HepG2 (cell line): ENCODE data around the gene KIF19. TPM values are rescaled to one million over a fixed set of nuclear protein-coding genes. Genes with fewer than 3 reads are reported as not detected.
A peak's percentile ranks its signal among the peaks of the same experiment; 100 is the strongest.

ENCODE experiments used
- ATAC-seq: fragments of 200-7000 bp; cut with Tn5 transposase; 3 replicates; pipeline ENCODE4 v1.9.1; 2020; ENCODE audit warnings: mild to moderate bottlenecking, moderate library complexity
- BruUV-seq: library from RNA; stranded (reverse); fragments of 400-500 nt; replicated peaks from 2 replicates; lab custom pipeline; 2021; lab: Mats Ljungman, UMichigan
- CTCF ChIA-PET: fragments of 300-600 bp; formaldehyde crosslinking; extraction: SDS; loops from one replicate; lab custom pipeline; 2021; ENCODE audit warnings: low total read pairs, inconsistent platforms, low intra/inter-chr PET ratio; lab: Yijun Ruan, JAX
- POLR2A ChIA-PET: fragments of 350-600 bp; sonication (Branson Sonifier 250); formaldehyde crosslinking; loops from one replicate; lab custom pipeline; 2020; ENCODE audit warnings: antibody characterized with exemption, inconsistent platforms; lab: Yijun Ruan, JAX
- DNase-seq: peaks from one replicate; pipeline ENCODE4 v3.0.0-alpha.2; 2015; ENCODE audit warnings: low spot score
- FAIRE-seq: peaks from 3 replicates; lab custom pipeline; 2011; peaks lifted over from hg19 to GRCh38; lab: Jason Lieb, UNC
- H2AFZ ChIP-seq: one replicate; pipeline ENCODE4 v1.6.1; 2011; ENCODE audit warnings: low read length, inconsistent platforms
- H3K27ac ChIP-seq: fragments of 300-600 bp; 3 replicates; pipeline ENCODE4 v1.8.0; 2011; ENCODE audit warnings: mixed run types, mild to moderate bottlenecking, mixed read lengths, low read length, inconsistent platforms; ENCODE audit not compliant: insufficient read depth; ENCODE audit errors: extremely low read length
- H3K27me3 ChIP-seq, 2 experiments: fragments of 200-600 bp in 1 of 2; 2 replicates in 1 of 2; 3 replicates in 1 of 2; pipeline versions ENCODE4 v1.6.0 to v1.8.0; 2011; ENCODE audit warnings: low read length in 2 of 2, mild to moderate bottlenecking in 2 of 2, moderate library complexity in 2 of 2, inconsistent platforms in 1 of 2; ENCODE audit not compliant: insufficient read depth in 2 of 2, control insufficient read depth in 1 of 2
- H3K36me3 ChIP-seq, 2 experiments: fragments of 200-600 bp in 1 of 2; replicated peaks in 1 of 2; 2 replicates in 1 of 2; 3 replicates in 1 of 2; pipeline versions ENCODE4 v1.5.1 to v1.8.0; 2011; ENCODE audit warnings: low read length in 2 of 2, inconsistent platforms in 1 of 2; ENCODE audit not compliant: insufficient read depth in 2 of 2, control insufficient read depth in 1 of 2
- H3K4me1 ChIP-seq: 2 replicates; pipeline ENCODE4 v1.5.1; 2012; ENCODE audit warnings: low read length, inconsistent platforms; ENCODE audit not compliant: insufficient read depth
- H3K4me2 ChIP-seq: 2 replicates; pipeline ENCODE4 v1.6.0; 2011; ENCODE audit warnings: low read depth, low read length, inconsistent platforms
- H3K4me3 ChIP-seq, 3 experiments: fragments of 200-600 bp in 1 of 3; sonication (generic), shearing (Covaris generic) in 1 of 3; replicated peaks in 1 of 3; 2 replicates each; pipeline ENCODE4 v1.5.1; 2011 to 2016; ENCODE audit warnings: low read length in 3 of 3, inconsistent platforms in 2 of 3, low read depth in 2 of 3, mild to moderate bottlenecking in 2 of 3, control low read depth in 1 of 3, mixed read lengths in 1 of 3; ENCODE audit not compliant: insufficient read depth in 1 of 3
- H3K79me2 ChIP-seq: one replicate; pipeline ENCODE4 v1.6.1; 2011; ENCODE audit warnings: low read length, inconsistent platforms; ENCODE audit not compliant: insufficient read depth
- H3K9ac ChIP-seq: 2 replicates; pipeline ENCODE4 v1.6.0; 2011; ENCODE audit warnings: mild to moderate bottlenecking, low read depth, low read length, inconsistent platforms; ENCODE audit not compliant: insufficient read depth
- H3K9me3 ChIP-seq: 2 replicates; pipeline ENCODE4 v1.5.1; 2012; ENCODE audit warnings: mild to moderate bottlenecking, low read length
- H4K20me1 ChIP-seq: 2 replicates; pipeline ENCODE4 v1.6.0; 2011; ENCODE audit warnings: inconsistent platforms, mild to moderate bottlenecking, low read length, moderate library complexity; ENCODE audit not compliant: insufficient read depth
- ARNTL ChIP-seq: sonication (generic); formaldehyde crosslinking; IDR thresholded peaks from 2 replicates; pipeline ENCODE4 v1.4.0; 2020; ENCODE audit warnings: mild to moderate bottlenecking, missing genetic modification reagents
- FOXC1 ChIP-seq: sonication (generic); formaldehyde crosslinking; IDR thresholded peaks from 2 replicates; pipeline ENCODE4 v1.8.0; 2022; ENCODE audit warnings: mild to moderate bottlenecking, missing genetic modification reagents, borderline replicate concordance
- PHF8 ChIP-seq: sonication (generic); formaldehyde crosslinking; IDR thresholded peaks from 2 replicates; pipeline ENCODE4 v1.5.0; 2020; ENCODE audit warnings: missing genetic modification reagents
- TEAD2 ChIP-seq: sonication (generic); formaldehyde crosslinking; IDR thresholded peaks from 2 replicates; pipeline ENCODE4 v1.9.0; 2021; ENCODE audit warnings: missing genetic modification reagents
- U2AF1 ChIP-seq: fragments of 200-400 bp; formaldehyde crosslinking; optimal IDR thresholded peaks from 2 replicates; pipeline ENCODE3; 2017; ENCODE audit warnings: mild to moderate bottlenecking, low read depth, low read length
- ZNF160 ChIP-seq: sonication (generic); formaldehyde crosslinking; IDR thresholded peaks from 2 replicates; pipeline ENCODE4 v1.8.0; 2022; ENCODE audit warnings: mild to moderate bottlenecking, inconsistent platforms, missing genetic modification reagents
- ZNF317 ChIP-seq: sonication (generic); formaldehyde crosslinking; IDR thresholded peaks from 2 replicates; pipeline ENCODE4 v1.5.0; 2020; ENCODE audit warnings: mild to moderate bottlenecking, missing genetic modification reagents
- ZNF569 ChIP-seq: sonication (generic); formaldehyde crosslinking; IDR thresholded peaks from 2 replicates; pipeline ENCODE4 v1.5.0; 2020; ENCODE audit warnings: mild to moderate bottlenecking, missing genetic modification reagents, moderate library complexity, borderline replicate concordance
- WGBS: methylation state at CpG from one replicate; pipeline ENCODE4 v1.1.6; 2017; ENCODE audit warnings: low lambda C conversion rate; 5-methylcytosine and 5-hydroxymethylcytosine counted together
- in situ Hi-C: cut with HindIII; loops from 2 replicates; pipeline ENCODE4 v1.10.0; 2017; ENCODE audit warnings: low pct_unique_long_range_greater_than_20kb; ENCODE audit not compliant: extremely low pct_ligation_motif_present
- intact Hi-C: fragments of 100-400 bp; cut with micrococcal nuclease; formaldehyde crosslinking; loops from one replicate; pipeline ENCODE4 v1.10.0; 2022; ENCODE audit not compliant: unreplicated experiment
- polyA plus RNA-seq, 8 experiments: library from polyadenylated mRNA; depleted of rRNA in 3 of 8; stranded (reverse) in 7 of 8; unstranded in 1 of 8; fragments of >200 nt; fragmentation: Illumina TruSeq in 4 of 8; extraction: Trizol in 4 of 8; gene quantifications; 2 replicates each; pipeline versions ENCODE4 v1.2.1 to v1.2.3, GENCODE V29; 2011 to 2016; ENCODE audit warnings: low read depth in 4 of 8, missing spikeins in 1 of 8, mixed read lengths in 1 of 8; ENCODE audit not compliant: insufficient read depth in 1 of 8
- total RNA-seq, 5 experiments: library from RNA; depleted of rRNA; stranded (reverse); fragments of >200 nt; fragmentation: Illumina TruSeq; extraction: Trizol; gene quantifications; 2 replicates each; pipeline ENCODE4 v1.2.3, GENCODE V29; 2016; ENCODE audit warnings: low read depth in 1 of 5
- TF ChIP-seq, protein P1 (sequence below): sonication (generic); formaldehyde crosslinking; IDR thresholded peaks from 2 replicates; pipeline ENCODE4 v1.4.0; 2020; ENCODE audit warnings: mild to moderate bottlenecking, low read depth, missing genetic modification reagents
- TF ChIP-seq, protein P2 (sequence below): sonication (generic); formaldehyde crosslinking; IDR thresholded peaks from 2 replicates; pipeline ENCODE4 v1.4.0; 2020; ENCODE audit warnings: missing genetic modification reagents, borderline replicate concordance
- TF ChIP-seq, protein P3 (sequence below): sonication (generic); formaldehyde crosslinking; IDR thresholded peaks from 2 replicates; pipeline ENCODE4 v1.8.0; 2022; ENCODE audit warnings: missing genetic modification reagents, mild to moderate bottlenecking, moderate library complexity, borderline replicate concordance
- TF ChIP-seq, protein P4 (sequence below), 2 experiments: fragments of 450-650 bp in 1 of 2; sonication (generic) in 1 of 2; formaldehyde crosslinking; IDR thresholded peaks; 2 replicates each; pipeline versions ENCODE4 v1.5.0 to v1.8.0; 2020 to 2022; ENCODE audit warnings: mild to moderate bottlenecking in 1 of 2, missing genetic modification reagents in 1 of 2
- TF ChIP-seq, protein P5 (sequence below): sonication (generic); formaldehyde crosslinking; IDR thresholded peaks from 2 replicates; pipeline ENCODE4 v1.5.1; 2020; ENCODE audit warnings: missing genetic modification reagents, mild to moderate bottlenecking, borderline replicate concordance

KIF19 gene
- total and polyA plus RNA-seq, 2 of the 13 experiments (the other 11 are each of a cell fraction or from before 2014, with no cell fraction given): not detected

DNA sequence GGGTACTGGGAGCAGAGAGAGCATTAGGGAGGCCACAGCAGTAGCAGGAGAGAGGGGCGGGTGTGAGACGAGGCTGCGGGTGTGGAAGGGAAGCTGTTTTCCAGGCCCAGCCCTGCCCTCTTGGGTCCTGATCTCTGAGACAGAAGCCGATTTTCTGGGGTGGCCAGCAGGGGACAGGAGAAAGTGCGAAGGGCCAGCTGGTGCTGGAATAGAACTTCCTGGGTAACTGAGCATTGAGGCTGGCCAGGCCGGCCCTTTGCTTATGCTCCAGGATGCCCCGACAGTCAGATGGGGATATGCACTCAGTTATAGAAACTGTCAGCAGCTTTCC lies 34.8 kb downstream of the KIF19 start:
- H3K9me3 ChIP-seq: no peaks in the 10 kb centered on the region
- ChIA-PET POLR2A (no interaction called here), CTCF (interaction anchor here (2.0 kb wide), 1 partner anchor 60 kb away, joined by 10 read pairs; no protein-coding TSS in a partner anchor)
- in situ Hi-C loops: no loop called here
- H3K27me3 ChIP-seq: peaks cover 4 to 76% of the 10 kb centered on the region in 2 experiments; a peak in 4 of 5 replicates
- no peak overlapping the region for H3K4me3 ChIP-seq
- intact Hi-C loops: loop anchor here (1.0 kb wide), 1 partner anchor 60 kb away; no protein-coding TSS in a partner anchor
- no peak for FAIRE-seq
- no peaks in the 10 kb centered on the region for H3K79me2 ChIP-seq
- no peak overlapping the region for H2AFZ ChIP-seq
- no TSS peak for BruUV-seq
- no peaks in the 10 kb centered on the region for H3K36me3 ChIP-seq
- ATAC-seq: peak; percentile 44
- no peaks in the 10 kb centered on the region for H3K4me1 ChIP-seq
- H4K20me1 ChIP-seq: no peaks in the 10 kb centered on the region
- H3K27ac ChIP-seq: no peak overlapping the region
- H3K9ac ChIP-seq: no peak overlapping the region
- WGBS: 19% methylated on average over 7 of the region's 7 CpGs
- no peak overlapping the region for H3K4me2 ChIP-seq
- DNase-seq: no peak
- TF ChIP-seq, protein P1, sequence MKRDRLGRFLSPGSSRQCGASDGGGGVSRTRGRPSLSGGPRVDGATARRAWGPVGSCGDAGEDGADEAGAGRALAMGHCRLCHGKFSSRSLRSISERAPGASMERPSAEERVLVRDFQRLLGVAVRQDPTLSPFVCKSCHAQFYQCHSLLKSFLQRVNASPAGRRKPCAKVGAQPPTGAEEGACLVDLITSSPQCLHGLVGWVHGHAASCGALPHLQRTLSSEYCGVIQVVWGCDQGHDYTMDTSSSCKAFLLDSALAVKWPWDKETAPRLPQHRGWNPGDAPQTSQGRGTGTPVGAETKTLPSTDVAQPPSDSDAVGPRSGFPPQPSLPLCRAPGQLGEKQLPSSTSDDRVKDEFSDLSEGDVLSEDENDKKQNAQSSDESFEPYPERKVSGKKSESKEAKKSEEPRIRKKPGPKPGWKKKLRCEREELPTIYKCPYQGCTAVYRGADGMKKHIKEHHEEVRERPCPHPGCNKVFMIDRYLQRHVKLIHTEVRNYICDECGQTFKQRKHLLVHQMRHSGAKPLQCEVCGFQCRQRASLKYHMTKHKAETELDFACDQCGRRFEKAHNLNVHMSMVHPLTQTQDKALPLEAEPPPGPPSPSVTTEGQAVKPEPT (CRISPR knock-in tag): no peak
- TF ChIP-seq, protein P2, sequence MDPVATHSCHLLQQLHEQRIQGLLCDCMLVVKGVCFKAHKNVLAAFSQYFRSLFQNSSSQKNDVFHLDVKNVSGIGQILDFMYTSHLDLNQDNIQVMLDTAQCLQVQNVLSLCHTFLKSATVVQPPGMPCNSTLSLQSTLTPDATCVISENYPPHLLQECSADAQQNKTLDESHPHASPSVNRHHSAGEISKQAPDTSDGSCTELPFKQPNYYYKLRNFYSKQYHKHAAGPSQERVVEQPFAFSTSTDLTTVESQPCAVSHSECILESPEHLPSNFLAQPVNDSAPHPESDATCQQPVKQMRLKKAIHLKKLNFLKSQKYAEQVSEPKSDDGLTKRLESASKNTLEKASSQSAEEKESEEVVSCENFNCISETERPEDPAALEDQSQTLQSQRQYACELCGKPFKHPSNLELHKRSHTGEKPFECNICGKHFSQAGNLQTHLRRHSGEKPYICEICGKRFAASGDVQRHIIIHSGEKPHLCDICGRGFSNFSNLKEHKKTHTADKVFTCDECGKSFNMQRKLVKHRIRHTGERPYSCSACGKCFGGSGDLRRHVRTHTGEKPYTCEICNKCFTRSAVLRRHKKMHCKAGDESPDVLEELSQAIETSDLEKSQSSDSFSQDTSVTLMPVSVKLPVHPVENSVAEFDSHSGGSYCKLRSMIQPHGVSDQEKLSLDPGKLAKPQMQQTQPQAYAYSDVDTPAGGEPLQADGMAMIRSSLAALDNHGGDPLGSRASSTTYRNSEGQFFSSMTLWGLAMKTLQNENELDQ (CRISPR knock-in tag): no peak
- TF ChIP-seq U2AF1: no peak
- TF ChIP-seq ZNF569 (CRISPR knock-in tag): no peak
- TF ChIP-seq PHF8 (CRISPR knock-in tag): no peak
- TF ChIP-seq, protein P3, sequence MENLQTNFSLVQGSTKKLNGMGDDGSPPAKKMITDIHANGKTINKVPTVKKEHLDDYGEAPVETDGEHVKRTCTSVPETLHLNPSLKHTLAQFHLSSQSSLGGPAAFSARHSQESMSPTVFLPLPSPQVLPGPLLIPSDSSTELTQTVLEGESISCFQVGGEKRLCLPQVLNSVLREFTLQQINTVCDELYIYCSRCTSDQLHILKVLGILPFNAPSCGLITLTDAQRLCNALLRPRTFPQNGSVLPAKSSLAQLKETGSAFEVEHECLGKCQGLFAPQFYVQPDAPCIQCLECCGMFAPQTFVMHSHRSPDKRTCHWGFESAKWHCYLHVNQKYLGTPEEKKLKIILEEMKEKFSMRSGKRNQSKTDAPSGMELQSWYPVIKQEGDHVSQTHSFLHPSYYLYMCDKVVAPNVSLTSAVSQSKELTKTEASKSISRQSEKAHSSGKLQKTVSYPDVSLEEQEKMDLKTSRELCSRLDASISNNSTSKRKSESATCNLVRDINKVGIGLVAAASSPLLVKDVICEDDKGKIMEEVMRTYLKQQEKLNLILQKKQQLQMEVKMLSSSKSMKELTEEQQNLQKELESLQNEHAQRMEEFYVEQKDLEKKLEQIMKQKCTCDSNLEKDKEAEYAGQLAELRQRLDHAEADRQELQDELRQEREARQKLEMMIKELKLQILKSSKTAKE (CRISPR knock-in tag): no peak
- no peak for TF ChIP-seq ARNTL (CRISPR knock-in tag)
- no peak for TF ChIP-seq TEAD2
- TF ChIP-seq ZNF317 (CRISPR knock-in tag): no peak
- TF ChIP-seq, protein P4, sequence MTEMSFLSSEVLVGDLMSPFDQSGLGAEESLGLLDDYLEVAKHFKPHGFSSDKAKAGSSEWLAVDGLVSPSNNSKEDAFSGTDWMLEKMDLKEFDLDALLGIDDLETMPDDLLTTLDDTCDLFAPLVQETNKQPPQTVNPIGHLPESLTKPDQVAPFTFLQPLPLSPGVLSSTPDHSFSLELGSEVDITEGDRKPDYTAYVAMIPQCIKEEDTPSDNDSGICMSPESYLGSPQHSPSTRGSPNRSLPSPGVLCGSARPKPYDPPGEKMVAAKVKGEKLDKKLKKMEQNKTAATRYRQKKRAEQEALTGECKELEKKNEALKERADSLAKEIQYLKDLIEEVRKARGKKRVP (CRISPR knock-in tag; IDR thresholded peaks at IDR 0.05): no peak
- TF ChIP-seq, protein P5, sequence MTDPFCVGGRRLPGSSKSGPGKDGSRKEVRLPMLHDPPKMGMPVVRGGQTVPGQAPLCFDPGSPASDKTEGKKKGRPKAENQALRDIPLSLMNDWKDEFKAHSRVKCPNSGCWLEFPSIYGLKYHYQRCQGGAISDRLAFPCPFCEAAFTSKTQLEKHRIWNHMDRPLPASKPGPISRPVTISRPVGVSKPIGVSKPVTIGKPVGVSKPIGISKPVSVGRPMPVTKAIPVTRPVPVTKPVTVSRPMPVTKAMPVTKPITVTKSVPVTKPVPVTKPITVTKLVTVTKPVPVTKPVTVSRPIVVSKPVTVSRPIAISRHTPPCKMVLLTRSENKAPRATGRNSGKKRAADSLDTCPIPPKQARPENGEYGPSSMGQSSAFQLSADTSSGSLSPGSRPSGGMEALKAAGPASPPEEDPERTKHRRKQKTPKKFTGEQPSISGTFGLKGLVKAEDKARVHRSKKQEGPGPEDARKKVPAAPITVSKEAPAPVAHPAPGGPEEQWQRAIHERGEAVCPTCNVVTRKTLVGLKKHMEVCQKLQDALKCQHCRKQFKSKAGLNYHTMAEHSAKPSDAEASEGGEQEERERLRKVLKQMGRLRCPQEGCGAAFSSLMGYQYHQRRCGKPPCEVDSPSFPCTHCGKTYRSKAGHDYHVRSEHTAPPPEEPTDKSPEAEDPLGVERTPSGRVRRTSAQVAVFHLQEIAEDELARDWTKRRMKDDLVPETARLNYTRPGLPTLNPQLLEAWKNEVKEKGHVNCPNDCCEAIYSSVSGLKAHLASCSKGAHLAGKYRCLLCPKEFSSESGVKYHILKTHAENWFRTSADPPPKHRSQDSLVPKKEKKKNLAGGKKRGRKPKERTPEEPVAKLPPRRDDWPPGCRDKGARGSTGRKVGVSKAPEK (CRISPR knock-in tag): no peak
- no peak for TF ChIP-seq ZNF160 (CRISPR knock-in tag)
- TF ChIP-seq FOXC1 (CRISPR knock-in tag): no peak
